IMR-90 (cell line): ENCODE results near the gene TTC23. TPM values are rescaled to one million over a fixed set of nuclear protein-coding genes. Genes with fewer than 3 reads are reported as not detected.

ENCODE experiments used
- ATAC-seq: fragments of 200-7000 bp; cut with Tn5 transposase; 2 replicates; pipeline ENCODE4 v1.9.1; 2020; ENCODE audit warnings: low read depth, mild to moderate bottlenecking, moderate library complexity
- BruUV-seq: library from RNA; stranded (reverse); fragments of 400-500 nt; replicated peaks from 2 replicates; lab custom pipeline; 2021; lab: Mats Ljungman, UMichigan
- CTCF ChIA-PET: fragments of 300-600 bp; formaldehyde crosslinking; extraction: SDS; loops from one replicate; lab custom pipeline; 2021; ENCODE audit warnings: antibody characterized with exemption; lab: Yijun Ruan, JAX
- POLR2A ChIA-PET: fragments of 300-600 bp; sonication (Branson Sonifier 250); formaldehyde crosslinking; loops from one replicate; lab custom pipeline; 2022; ENCODE audit warnings: antibody characterized with exemption; ENCODE audit not compliant: unreplicated experiment; lab: Charles Lee
- DNase-seq: peaks from one replicate; pipeline ENCODE4 v3.0.0; 2013
- H2AFZ ChIP-seq: replicated peaks from 2 replicates; pipeline ENCODE3; 2013; ENCODE audit warnings: low read length, mild to moderate bottlenecking; ENCODE audit not compliant: poor library complexity
- H2AK5ac ChIP-seq: 2 replicates; pipeline ENCODE4 v1.6.1; 2013; ENCODE audit warnings: low read depth, low read length, inconsistent platforms
- H2AK9ac ChIP-seq: replicated peaks from 2 replicates; pipeline ENCODE3; 2013; ENCODE audit warnings: mild to moderate bottlenecking, low read depth, low read length, moderate library complexity; ENCODE audit not compliant: poor library complexity
- H2BK120ac ChIP-seq: 2 replicates; pipeline ENCODE4 v1.6.1; 2013; ENCODE audit warnings: low read depth, low read length, inconsistent platforms
- H2BK15ac ChIP-seq: 3 replicates; pipeline ENCODE4 v1.6.1; 2013; ENCODE audit warnings: low read depth, low read length, inconsistent platforms
- H2BK20ac ChIP-seq: 2 replicates; pipeline ENCODE4 v1.6.1; 2013; ENCODE audit warnings: low read depth, mild to moderate bottlenecking, inconsistent platforms, low read length, moderate library complexity
- H2BK5ac ChIP-seq: 2 replicates; pipeline ENCODE4 v1.6.1; 2013; ENCODE audit warnings: mild to moderate bottlenecking, low read depth, low read length, inconsistent platforms; ENCODE audit not compliant: poor library complexity, severe bottlenecking
- H3K14ac ChIP-seq: replicated peaks from 2 replicates; pipeline ENCODE4 v1.6.1; 2013; ENCODE audit warnings: low read depth, low read length, inconsistent platforms
- H3K18ac ChIP-seq: 2 replicates; pipeline ENCODE4 v1.6.1; 2013; ENCODE audit warnings: low read depth, low read length, control low read depth
- H3K23ac ChIP-seq: 2 replicates; pipeline ENCODE4 v1.6.1; 2013; ENCODE audit warnings: low read depth, low read length, inconsistent platforms
- H3K27ac ChIP-seq: 2 replicates; pipeline ENCODE4 v1.5.1; 2013; ENCODE audit warnings: mild to moderate bottlenecking, control low read depth, low read length; ENCODE audit not compliant: insufficient read depth
- H3K27me3 ChIP-seq: 2 replicates; pipeline ENCODE4 v1.6.1; 2013; ENCODE audit warnings: low read length; ENCODE audit not compliant: control insufficient read depth, insufficient read depth
- H3K36me3 ChIP-seq: 2 replicates; pipeline ENCODE4 v1.6.1; 2013; ENCODE audit warnings: low read length, mixed read lengths; ENCODE audit not compliant: control insufficient read depth, insufficient read depth
- H3K4ac ChIP-seq: 2 replicates; pipeline ENCODE4 v1.6.1; 2013; ENCODE audit warnings: low read depth, low read length, inconsistent platforms
- H3K4me1 ChIP-seq: 2 replicates; pipeline ENCODE4 v1.6.1; 2013; ENCODE audit warnings: low read length, mixed read lengths; ENCODE audit not compliant: control insufficient read depth, insufficient read depth
- H3K4me2 ChIP-seq: 2 replicates; pipeline ENCODE4 v1.6.1; 2013; ENCODE audit warnings: low read depth, mild to moderate bottlenecking, control low read depth, low read length, moderate library complexity
- H3K4me3 ChIP-seq: 2 replicates; pipeline ENCODE4 v1.5.1; 2013; ENCODE audit warnings: low read depth, mild to moderate bottlenecking, control low read depth, low read length, moderate library complexity; ENCODE audit not compliant: insufficient read depth
- H3K56ac ChIP-seq: 2 replicates; pipeline ENCODE4 v1.6.1; 2013; ENCODE audit warnings: low read length, inconsistent platforms; ENCODE audit not compliant: insufficient read depth; ENCODE audit errors: extremely low read depth
- H3K79me1 ChIP-seq, 2 experiments: 2 replicates each; pipeline ENCODE4 v1.6.1; 2013; ENCODE audit warnings: low read length in 2 of 2, inconsistent platforms in 1 of 2, low read depth in 1 of 2
- H3K9ac ChIP-seq: 2 replicates; pipeline ENCODE4 v1.6.1; 2013; ENCODE audit warnings: low read depth, low read length, control low read depth
- H3K9me1 ChIP-seq: 2 replicates; pipeline ENCODE4 v1.6.1; 2013; ENCODE audit warnings: low read length, inconsistent platforms; ENCODE audit not compliant: insufficient read depth
- H3K9me3 ChIP-seq: 2 replicates; pipeline ENCODE4 v1.6.1; 2013; ENCODE audit warnings: low read length; ENCODE audit not compliant: control insufficient read depth, insufficient read depth
- H4K20me1 ChIP-seq: 2 replicates; pipeline ENCODE4 v1.6.1; 2013; ENCODE audit warnings: low read length, inconsistent platforms; ENCODE audit not compliant: insufficient read depth
- H4K5ac ChIP-seq: 2 replicates; pipeline ENCODE4 v1.6.1; 2013; ENCODE audit warnings: mild to moderate bottlenecking, low read depth, low read length, control low read depth
- H4K8ac ChIP-seq, 2 experiments: 2 replicates each; pipeline ENCODE4 v1.6.1; 2013; ENCODE audit warnings: low read depth in 2 of 2, low read length in 2 of 2, control low read depth in 1 of 2, inconsistent platforms in 1 of 2
- H4K91ac ChIP-seq: 2 replicates; pipeline ENCODE4 v1.6.1; 2013; ENCODE audit warnings: low read depth, low read length, inconsistent platforms; ENCODE audit not compliant: insufficient read depth
- CEBPB ChIP-seq: IDR thresholded peaks from 2 replicates; pipeline ENCODE4 v1.6.1; 2012; ENCODE audit warnings: low read depth, low read length, improper control_type of control experiment
- CHD1 ChIP-seq: IDR thresholded peaks from 2 replicates; pipeline ENCODE4 v1.6.1; 2012; ENCODE audit warnings: low read depth, low read length, improper control_type of control experiment
- CTCF ChIP-seq: conservative IDR thresholded peaks from 2 replicates; pipeline ENCODE4 v1.5.1; 2012; ENCODE audit warnings: mild to moderate bottlenecking, low read depth, low read length, improper control_type of control experiment
- WGBS, 2 experiments: methylation state at CpG; one replicate each; pipeline versions ENCODE4 v1.1.5 to v1.1.7; 2013; ENCODE audit warnings: missing lambda C conversion rate in 2 of 2; ENCODE audit not compliant: insufficient read length in 1 of 2; ENCODE audit errors: extremely low coverage in 2 of 2; 5-methylcytosine and 5-hydroxymethylcytosine counted together
- dilution Hi-C: fragments of 300-500 bp; cut with HindIII; formaldehyde crosslinking; loops from one replicate; pipeline ENCODE4 v1.14.3; 2018; ENCODE audit warnings: low sequenced_read_pairs; ENCODE audit not compliant: unreplicated experiment
- in situ Hi-C: fragments of 300-500 bp; cut with MboI; formaldehyde crosslinking; loops from 3 replicates; pipeline ENCODE4 v1.14.3; 2019; ENCODE audit warnings: low sequenced_read_pairs, inconsistent platforms, mixed read lengths
- intact Hi-C: fragments of 100-400 bp; cut with micrococcal nuclease; formaldehyde crosslinking; loops from 2 replicates; pipeline ENCODE4 v1.10.0; 2022
- polyA plus RNA-seq, 3 experiments: library from polyadenylated mRNA; depleted of rRNA; stranded (reverse); fragments of >200 nt; gene quantifications; 2 replicates each; pipeline ENCODE4 v1.2.3, GENCODE V29; 2012; ENCODE audit warnings: low replicate concordance in 1 of 3
- total RNA-seq: library from RNA; depleted of rRNA; stranded (reverse); fragments of >200 nt; gene quantifications from 2 replicates; pipeline ENCODE4 v1.2.3, GENCODE V29; 2012

The TTC23 gene
- total and polyA plus RNA-seq, 2 of the 4 experiments (the other 2 are of a cell fraction) = 7.8 to 29.8 TPM

GRCh38 chr15:99167201-99167600, 82.2 kb downstream of the TTC23 start:
- Histone ChIP-seq H3K4me1 (peaks cover 20% of the 10 kb centered on the region), H4K8ac (no peak overlapping the region), H3K23ac (no peak overlapping the region), H3K4ac (no peak overlapping the region; the same call in 1 of the 2 replicates), H3K27me3 (no peaks in the 10 kb centered on the region), H2AK5ac (no peak overlapping the region), H4K5ac (no peak overlapping the region), H2BK15ac (no peak overlapping the region), H4K20me1 (peaks cover 8% of the 10 kb centered on the region; the same call in 1 of the 2 replicates), H3K27ac (no peak overlapping the region), H3K18ac (no peak overlapping the region), H2BK5ac (no peak overlapping the region), H3K79me1 (peaks cover 3 to 16% of the 10 kb centered on the region in 2 experiments; a peak in 3 of 4 replicates), H3K14ac (no peak overlapping the region), H2AK9ac (no peak overlapping the region), H2BK120ac (no peak overlapping the region), H3K9ac (no peak overlapping the region), H2AFZ (no peak overlapping the region), H2BK20ac (no peak overlapping the region), H3K4me3 (no peak overlapping the region), H3K9me3 (no peaks in the 10 kb centered on the region), H4K91ac (no peak overlapping the region), H3K9me1 (peaks cover 29% of the 10 kb centered on the region), H3K36me3 (peaks cover 17% of the 10 kb centered on the region), H3K56ac (no peak overlapping the region), H3K4me2 (no peak overlapping the region)
- intact Hi-C loops = no loop called here
- in situ Hi-C loops = no loop called here
- TF ChIP-seq CEBPB (no peak), CHD1 (no peak), CTCF (no peak)
- POLR2A ChIA-PET = no interaction called here
- BruUV-seq = no TSS peak
- DNase-seq (no peak), ATAC-seq (no peak)
- CTCF ChIA-PET = no interaction called here
- dilution Hi-C loops = no loop called here
- 100% methylated on average over 1 of the region's 5 CpGs; no CpG with 5 or more reads in 1 of the 2 experiments for WGBS, 2 experiments
